A549 (cell line): ENCODE data around the gene RALA.

Experiments
- FOSL2 ChIP-seq, 2 experiments: fragments of 450-650 bp in 1 of 2; fragments of >200 bp in 1 of 2; sonication (Bioruptor Twin) in 1 of 2; formaldehyde crosslinking; IDR thresholded peaks; 2 replicates each; pipeline versions ENCODE4 v1.5.0 to v1.6.1; 2016 to 2020; ENCODE audit warnings: mild to moderate bottlenecking in 1 of 2, moderate library complexity in 1 of 2
- HDAC2 ChIP-seq: fragments of 200-600 bp; sonication (generic); IDR thresholded peaks from 2 replicates; pipeline ENCODE4 v1.6.1; 2016
- NFE2L2 ChIP-seq: fragments of 150-350 bp; conservative IDR thresholded peaks from 2 replicates; pipeline ENCODE4 v1.6.1; 2014; ENCODE audit warnings: low read length
- TF ChIP-seq, protein P1 (sequence below): fragments of >200 bp; sonication (Bioruptor Twin); formaldehyde crosslinking; IDR thresholded peaks from 3 replicates; pipeline ENCODE4 v1.5.1; 2016

DNA sequence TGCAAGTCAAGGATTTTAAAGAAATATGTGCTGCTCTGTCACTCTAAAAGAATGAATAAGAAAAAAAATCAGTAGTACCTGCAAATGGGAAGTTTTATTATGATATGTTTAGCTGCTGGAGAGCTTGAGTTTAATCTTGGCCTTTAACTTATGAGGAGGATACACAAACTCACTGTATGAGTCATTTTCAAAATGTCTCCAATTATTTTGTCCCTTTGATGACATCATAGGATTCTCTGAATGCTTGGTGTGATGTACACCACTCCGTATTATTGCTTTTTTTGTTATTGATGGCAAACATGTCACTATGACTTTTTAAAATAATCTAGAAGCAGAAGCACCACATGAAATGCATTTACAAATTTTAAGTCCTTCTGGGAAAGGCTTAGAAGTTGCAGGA is 125.8 kb downstream of the RALA start:
- TF ChIP-seq FOSL2 (IDR thresholded peaks at IDR 0.05) (no peak), FOSL2 (CRISPR knock-in tag; IDR thresholded peaks at IDR 0.05) (peak; percentile 72), NFE2L2 (no peak), HDAC2 (no peak)
- TF ChIP-seq, protein P1, sequence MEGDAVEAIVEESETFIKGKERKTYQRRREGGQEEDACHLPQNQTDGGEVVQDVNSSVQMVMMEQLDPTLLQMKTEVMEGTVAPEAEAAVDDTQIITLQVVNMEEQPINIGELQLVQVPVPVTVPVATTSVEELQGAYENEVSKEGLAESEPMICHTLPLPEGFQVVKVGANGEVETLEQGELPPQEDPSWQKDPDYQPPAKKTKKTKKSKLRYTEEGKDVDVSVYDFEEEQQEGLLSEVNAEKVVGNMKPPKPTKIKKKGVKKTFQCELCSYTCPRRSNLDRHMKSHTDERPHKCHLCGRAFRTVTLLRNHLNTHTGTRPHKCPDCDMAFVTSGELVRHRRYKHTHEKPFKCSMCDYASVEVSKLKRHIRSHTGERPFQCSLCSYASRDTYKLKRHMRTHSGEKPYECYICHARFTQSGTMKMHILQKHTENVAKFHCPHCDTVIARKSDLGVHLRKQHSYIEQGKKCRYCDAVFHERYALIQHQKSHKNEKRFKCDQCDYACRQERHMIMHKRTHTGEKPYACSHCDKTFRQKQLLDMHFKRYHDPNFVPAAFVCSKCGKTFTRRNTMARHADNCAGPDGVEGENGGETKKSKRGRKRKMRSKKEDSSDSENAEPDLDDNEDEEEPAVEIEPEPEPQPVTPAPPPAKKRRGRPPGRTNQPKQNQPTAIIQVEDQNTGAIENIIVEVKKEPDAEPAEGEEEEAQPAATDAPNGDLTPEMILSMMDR: no peak
